Transverse colon (tissue), 3 donors: Measurements from ENCODE around the gene FAM111A.
A peak's percentile ranks its signal among the peaks of the same experiment; 100 is the strongest.

ENCODE experiments used
- CTCF ChIP-seq, 5 experiments: fragments of 200-600 bp in 3 of 5; fragments of 450-650 bp in 2 of 5; sonication (generic) in 3 of 5; IDR thresholded peaks; 1 replicate in 2 of 5; 2 replicates in 3 of 5; pipeline ENCODE4 v1.5.1; 2016 to 2017; ENCODE audit warnings: antibody characterized with exemption in 5 of 5, inconsistent platforms in 3 of 5, mild to moderate bottlenecking in 2 of 5, moderate library complexity in 1 of 5
- POLR2A ChIP-seq: fragments of 450-650 bp; IDR thresholded peaks from one replicate; pipeline ENCODE4 v1.6.1; 2016; ENCODE audit warnings: antibody characterized with exemption, mild to moderate bottlenecking, moderate library complexity

DNA sequence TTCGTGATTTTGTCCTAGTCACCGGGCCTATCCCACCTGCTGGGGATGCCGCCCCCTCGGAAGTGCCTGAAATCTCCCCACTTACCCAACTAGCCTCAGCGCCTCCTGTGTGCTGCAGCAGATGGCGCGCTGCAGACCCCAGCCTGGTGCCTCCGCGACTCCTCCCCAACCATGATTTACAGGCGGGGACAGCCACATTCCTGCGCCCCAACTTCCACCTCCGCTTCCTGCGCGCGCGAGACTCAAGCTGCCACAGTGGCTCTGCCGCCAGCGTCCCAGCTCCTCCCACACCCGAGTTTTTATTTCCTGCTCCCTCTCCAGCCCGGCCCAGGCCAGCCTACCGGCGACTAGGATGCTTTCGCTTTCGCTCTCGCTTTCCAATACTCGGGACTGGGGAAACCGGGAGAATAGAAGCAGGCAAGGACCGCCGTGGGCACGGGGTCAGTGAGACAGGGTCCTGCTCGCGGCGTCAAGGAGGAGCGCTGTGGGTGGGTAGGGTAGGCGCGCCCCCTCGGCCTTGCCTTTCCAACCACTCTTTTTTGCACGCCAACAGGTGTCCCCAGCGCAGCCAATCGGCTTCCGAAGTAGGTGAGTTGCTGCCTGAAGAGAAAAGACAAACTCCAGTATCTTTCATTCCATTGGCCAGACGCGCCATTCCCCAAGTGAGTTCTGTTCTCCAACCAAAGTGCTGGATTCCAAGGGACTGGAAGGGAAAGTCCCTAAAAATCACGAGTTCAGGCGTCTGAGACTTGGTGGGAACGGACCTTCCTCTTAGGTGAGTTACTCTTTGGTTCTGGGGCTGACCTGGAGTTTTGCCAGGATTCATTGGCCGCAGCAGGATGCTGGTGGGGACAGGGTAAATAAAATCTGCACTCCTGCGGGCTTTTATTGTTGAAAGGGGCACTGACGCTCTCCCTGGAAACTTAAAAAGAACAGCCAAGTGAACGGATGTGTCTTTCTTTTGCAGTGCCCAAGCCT is at the start of gene FAM111A:
- peak; percentile 66 for TF ChIP-seq POLR2A
- peak in 1 of 5 experiments; percentile 35 for TF ChIP-seq CTCF (IDR thresholded peaks at IDR 0.05)
